ENCODE results near the gene JARID2. TPM values are rescaled to one million over a fixed set of nuclear protein-coding genes. Genes with fewer than 3 reads are reported as not detected.
A peak's percentile ranks its signal among the peaks of the same experiment; 100 is the strongest.

JARID2 gene
- total RNA-seq, 1 donor from 2014 or later, result 48.7 TPM

DNA sequence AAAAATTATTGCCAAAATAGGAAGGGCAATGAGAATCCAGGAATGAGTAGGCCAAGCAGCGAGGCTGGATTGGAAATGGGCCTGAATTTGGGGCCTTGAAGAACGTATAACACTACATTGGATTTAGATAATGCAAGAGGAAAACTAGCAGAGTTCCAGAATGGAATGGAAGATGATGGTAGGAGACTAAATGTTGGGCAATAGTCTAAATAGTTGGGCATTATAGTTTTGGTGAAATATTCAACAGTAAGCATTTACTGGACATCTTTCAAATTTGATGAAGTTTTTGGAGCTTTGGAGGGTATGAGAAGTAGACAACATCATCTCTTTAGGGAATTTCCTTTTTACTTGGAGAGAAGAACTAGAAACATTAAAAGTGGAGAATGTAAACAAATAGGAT, 3.4 kb upstream of the JARID2 start:
- H3K9me3 Mint-ChIP-seq, result no peaks in the 10 kb centered on the region
- H3K27me3 Mint-ChIP-seq, result no peaks in the 10 kb centered on the region
- H3K4me1 Mint-ChIP-seq, result peaks cover 10% of the 10 kb centered on the region
- H3K4me3 Mint-ChIP-seq, result no peak overlapping the region
- no peak overlapping the region for H3K27ac Mint-ChIP-seq
- intact Hi-C loops (cut with micrococcal nuclease), result loop anchor here (10.0 kb wide), 1 partner anchor 968 kb away; no protein-coding TSS in a partner anchor
- DNase-seq, result no peak
- peaks cover 13% of the 10 kb centered on the region for H3K36me3 Mint-ChIP-seq (ENCODE audit: low read depth)

DNA sequence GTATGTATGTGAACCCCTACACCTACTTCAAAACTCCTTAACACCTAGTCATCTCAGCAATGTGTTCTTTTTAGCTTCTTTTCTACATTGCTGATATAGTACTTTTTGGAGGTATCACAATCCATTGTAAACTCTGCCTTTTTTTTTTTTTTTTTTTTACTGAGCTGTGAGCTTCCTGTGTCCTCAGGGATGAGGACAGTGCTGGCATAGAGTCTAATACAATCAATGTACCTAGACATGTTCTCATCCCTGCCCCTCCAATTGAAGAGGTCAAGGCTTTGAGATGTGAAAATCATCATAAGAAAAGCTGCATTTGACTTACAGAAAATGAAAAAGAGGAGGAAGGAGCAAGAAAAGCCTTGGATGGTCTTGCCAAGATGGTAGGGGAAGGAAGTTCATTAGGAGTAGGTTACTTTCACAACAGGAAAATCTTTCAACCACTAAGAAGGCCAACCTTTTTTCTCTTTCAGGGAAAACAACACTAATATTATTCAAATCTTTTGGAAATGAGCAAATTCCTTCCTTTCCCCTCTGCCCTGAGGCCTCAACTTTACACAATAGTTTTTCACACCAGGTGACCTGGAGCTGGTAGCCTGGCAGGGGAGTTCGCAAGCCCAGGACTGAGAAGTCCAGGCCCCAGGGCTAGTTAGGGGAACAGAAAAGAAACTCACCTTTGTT, 2.8 kb upstream of the JARID2 start:
- intact Hi-C loops (cut with micrococcal nuclease), result loop anchor here (10.0 kb wide), 1 partner anchor 968 kb away; no protein-coding TSS in a partner anchor

DNA sequence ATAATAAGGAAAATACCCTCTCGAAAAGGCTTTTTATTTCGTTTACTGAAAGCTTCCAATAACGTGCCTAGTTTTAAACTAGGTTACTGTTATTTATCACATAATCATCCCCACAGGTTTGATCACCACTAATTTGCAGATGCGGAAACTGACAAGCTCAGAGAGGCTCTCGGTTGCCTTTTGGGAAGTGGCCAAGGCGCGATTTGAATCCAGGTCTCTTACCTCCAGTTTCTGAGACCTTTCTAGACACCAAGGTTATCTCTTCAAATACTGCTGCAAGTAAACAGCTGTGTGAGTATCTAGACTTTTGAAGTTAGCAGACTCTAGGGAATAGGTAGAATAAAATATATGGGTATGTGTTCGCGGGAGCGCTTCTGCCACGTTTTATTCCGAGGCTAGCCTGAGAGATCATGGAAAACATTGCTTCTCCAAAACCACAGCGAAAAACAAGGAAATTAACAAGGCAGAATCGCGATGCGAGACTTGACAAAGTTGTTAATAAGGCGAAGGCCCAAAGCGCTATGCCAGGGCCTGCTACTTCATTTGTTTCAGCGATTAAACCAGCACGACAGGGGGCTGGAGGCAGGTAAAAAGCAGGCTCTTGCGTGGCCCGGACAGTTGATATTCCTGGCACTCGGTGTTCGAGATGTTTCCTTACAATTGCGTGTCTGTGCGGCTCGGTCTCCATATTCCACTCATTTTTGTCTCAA, 1.8 kb upstream of the JARID2 start:
- Mint-ChIP-seq H3K27ac (peak overlapping the region; percentile 78), H3K4me3 (peak overlapping the region; percentile 78), H3K36me3 (ENCODE audit: low read depth) (peaks cover 20% of the 10 kb centered on the region), H3K27me3 (peaks cover 2% of the 10 kb centered on the region), H3K9me3 (no peaks in the 10 kb centered on the region), H3K4me1 (peaks cover 13% of the 10 kb centered on the region)
- intact Hi-C loops (cut with micrococcal nuclease), result loop anchor here (10.0 kb wide), 1 partner anchor 969 kb away; no protein-coding TSS in a partner anchor
- DNase-seq, result no peak

More for the DNA sequence above, 2.8 kb upstream of the JARID2 start:
- Mint-ChIP-seq H3K4me3 (peak overlapping the region; percentile 17), H3K9me3 (no peaks in the 10 kb centered on the region), H3K27ac (no peak overlapping the region), H3K36me3 (ENCODE audit: low read depth) (peaks cover 16% of the 10 kb centered on the region), H3K4me1 (peaks cover 12% of the 10 kb centered on the region), H3K27me3 (peaks cover 2% of the 10 kb centered on the region)
- no peak for DNase-seq

DNA sequence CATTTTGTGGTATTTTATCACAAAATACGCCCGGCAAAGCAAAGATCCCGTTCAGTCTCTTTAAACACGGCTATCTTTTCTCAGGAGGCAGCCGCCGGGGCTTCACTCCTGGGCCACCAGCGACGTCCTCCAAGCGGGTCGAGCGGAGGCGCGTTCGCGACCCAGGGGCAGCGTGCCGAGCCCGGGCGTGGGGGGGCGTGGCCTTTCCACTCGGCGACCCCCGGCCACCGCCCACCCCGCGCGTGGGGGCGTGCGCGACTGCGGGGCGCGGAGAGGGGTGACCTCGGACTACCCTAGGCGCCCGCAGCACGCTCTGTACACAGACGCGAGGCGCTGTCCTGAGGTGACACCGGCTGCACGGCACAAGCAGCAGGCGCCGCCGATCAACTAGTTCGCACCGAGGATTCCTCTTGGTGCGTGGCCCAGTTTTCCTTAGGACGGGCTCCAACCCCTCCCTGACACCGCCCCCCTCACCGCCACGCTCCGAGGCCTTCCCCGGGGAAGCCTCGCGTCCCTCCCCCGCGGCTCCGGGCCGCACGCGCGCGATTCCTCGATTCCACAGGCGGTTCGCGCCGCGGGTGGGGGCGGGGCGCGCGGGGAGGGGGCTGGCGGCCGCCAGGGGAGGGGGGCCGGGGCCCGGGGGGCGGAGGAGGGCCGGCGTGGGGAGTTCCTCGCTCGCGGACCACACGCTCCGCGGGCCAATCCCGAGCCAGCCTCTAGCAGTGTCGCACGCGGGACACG, 1.1 kb upstream of the JARID2 start:
- H3K4me1 Mint-ChIP-seq, result peaks cover 20% of the 10 kb centered on the region
- H3K36me3 Mint-ChIP-seq (ENCODE audit: low read depth), result peaks cover 24% of the 10 kb centered on the region
- peaks cover 2% of the 10 kb centered on the region for H3K27me3 Mint-ChIP-seq
- DNase-seq, result peak; percentile 88
- peak overlapping the region; percentile 95 for H3K27ac Mint-ChIP-seq
- no peaks in the 10 kb centered on the region for H3K9me3 Mint-ChIP-seq
- peak overlapping the region; percentile 99 for H3K4me3 Mint-ChIP-seq
- intact Hi-C loops (cut with micrococcal nuclease), result loop anchor here (1.0 to 10.0 kb wide), 13 partner anchors 112 to 1033 kb away; no protein-coding TSS in a partner anchor

DNA sequence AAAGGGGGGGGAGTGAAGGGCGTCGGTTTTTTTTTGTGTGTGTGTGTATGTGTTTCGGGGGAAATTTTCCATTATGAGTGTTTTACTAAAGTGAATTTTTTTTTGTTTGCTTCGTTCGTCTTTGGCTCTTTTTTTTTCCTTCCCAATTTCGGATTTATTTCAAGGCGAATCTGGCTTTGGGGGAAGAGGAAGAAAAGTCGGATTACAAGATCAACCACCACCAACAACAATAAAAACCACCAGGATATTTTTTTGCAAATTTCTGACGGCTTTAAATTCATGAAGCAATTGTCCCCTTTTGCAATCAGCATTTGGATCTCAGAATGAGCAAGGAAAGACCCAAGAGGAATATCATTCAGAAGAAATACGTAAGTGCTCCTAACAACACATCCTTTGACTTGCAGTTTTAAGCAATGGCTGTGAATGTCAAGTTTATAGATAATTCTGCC, 372 bp downstream of the JARID2 start:
- intact Hi-C loops (cut with micrococcal nuclease), result loop anchor here (5.0 to 10.0 kb wide), 9 partner anchors 114 to 971 kb away; no protein-coding TSS in a partner anchor

DNA sequence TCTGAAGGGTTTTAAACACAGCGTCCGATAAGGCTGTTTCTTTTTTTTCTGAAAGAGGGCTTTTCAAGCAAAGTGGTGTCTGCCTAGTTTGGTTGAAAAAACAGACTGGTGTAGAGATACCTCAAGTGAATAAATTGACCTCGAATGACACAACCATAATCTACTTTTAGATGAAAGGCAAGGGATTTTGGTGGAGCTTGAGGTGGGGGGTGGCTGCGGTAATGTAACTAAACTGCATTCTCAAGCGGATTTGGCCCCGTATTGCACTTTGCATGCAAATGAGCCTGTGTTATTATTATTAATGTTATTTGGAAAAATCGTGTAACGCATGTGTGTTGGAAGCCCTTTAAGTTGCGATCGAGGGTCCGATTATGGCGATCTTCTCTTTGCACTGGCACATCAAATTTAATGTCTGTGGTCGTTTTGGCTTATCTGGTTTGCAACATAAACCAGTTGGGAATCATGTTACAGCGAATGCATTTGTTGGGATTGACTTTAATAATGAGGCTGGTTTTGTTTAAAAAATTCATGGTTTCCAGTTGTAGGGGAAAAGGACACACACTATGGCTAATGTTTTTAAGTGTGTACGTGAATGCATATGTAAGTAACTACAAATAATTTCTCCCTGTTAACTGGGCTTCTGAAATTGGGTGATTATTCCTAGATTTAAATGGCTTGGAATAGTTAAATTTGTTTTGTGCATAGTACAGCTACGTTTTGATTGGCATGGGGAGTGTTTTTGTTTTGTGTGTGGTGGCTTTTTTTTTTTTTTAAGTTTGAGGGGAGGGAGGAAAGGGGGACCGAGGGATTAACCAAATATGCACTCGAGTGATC, 1.0 kb downstream of the JARID2 start:
- peaks cover 2% of the 10 kb centered on the region for H3K27me3 Mint-ChIP-seq
- H3K27ac Mint-ChIP-seq, result peak overlapping the region; percentile 95
- DNase-seq, result peak; percentile 77
- peak overlapping the region; percentile 99 for H3K4me3 Mint-ChIP-seq
- peaks cover 41% of the 10 kb centered on the region for H3K4me1 Mint-ChIP-seq
- intact Hi-C loops (cut with micrococcal nuclease), result loop anchor here (5.0 to 10.0 kb wide), 9 partner anchors 115 to 972 kb away; no protein-coding TSS in a partner anchor
- H3K9me3 Mint-ChIP-seq, result no peaks in the 10 kb centered on the region
- peaks cover 38% of the 10 kb centered on the region for H3K36me3 Mint-ChIP-seq (ENCODE audit: low read depth)

More for the DNA sequence above, 372 bp downstream of the JARID2 start:
- Mint-ChIP-seq H3K27ac (peak overlapping the region; percentile 95), H3K9me3 (no peaks in the 10 kb centered on the region), H3K4me3 (peak overlapping the region; percentile 99), H3K4me1 (peaks cover 34% of the 10 kb centered on the region), H3K27me3 (peaks cover 2% of the 10 kb centered on the region), H3K36me3 (ENCODE audit: low read depth) (peaks cover 34% of the 10 kb centered on the region)
- DNase-seq, result no peak

DNA sequence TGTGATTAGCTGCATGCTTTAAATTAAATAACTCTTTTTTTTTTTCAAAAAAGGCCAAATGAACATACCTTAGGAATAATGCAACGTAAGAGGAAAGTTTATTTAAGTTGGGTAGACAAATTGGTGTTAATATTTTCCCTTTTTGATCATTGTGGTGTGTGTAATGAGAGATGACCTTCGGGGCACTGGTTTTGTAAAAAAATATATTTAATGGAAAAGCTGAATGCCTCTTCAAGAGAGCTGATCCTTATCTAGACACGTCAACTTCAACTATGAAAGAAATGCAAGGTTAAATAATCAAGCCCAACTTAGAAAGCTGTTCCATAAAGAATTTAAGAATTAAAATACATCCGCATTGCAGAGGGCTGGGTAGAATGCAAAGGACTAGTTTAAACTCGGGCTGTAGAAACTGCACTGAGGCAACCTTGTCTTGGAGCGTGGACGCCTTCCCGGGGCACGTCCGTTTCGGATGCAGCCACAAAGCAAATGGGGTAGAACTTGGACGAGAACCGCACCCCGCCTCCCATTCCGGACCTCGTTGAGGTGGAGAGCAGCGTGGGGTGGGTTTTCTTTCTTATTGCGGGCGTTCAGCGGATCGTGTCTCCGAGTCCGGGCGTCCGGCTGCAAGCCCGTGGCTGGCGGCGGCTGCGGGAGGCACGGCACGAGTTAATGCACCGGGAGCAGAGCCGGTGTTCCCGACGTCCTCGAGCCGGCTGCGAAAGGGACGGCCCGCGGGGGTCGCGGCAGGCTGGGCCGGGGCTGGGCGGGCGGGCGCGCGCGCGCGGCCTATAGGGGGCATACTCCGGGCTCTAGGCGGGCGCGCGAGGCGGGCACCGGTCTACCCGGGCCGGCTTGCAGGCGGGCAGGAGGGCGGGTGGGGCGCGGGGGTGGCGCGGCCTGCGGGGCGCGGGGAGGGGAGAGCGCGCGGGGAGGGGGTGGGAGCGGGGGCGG, 1.9 kb downstream of the JARID2 start:
- peaks cover 50% of the 10 kb centered on the region for H3K4me1 Mint-ChIP-seq
- H3K36me3 Mint-ChIP-seq (ENCODE audit: low read depth), result peaks cover 43% of the 10 kb centered on the region
- peaks cover 2% of the 10 kb centered on the region for H3K27me3 Mint-ChIP-seq
- H3K9me3 Mint-ChIP-seq, result no peaks in the 10 kb centered on the region
- intact Hi-C loops (cut with micrococcal nuclease), result loop anchor here (2.0 to 10.0 kb wide), 14 partner anchors 63 to 1127 kb away; partner anchors contain the start of gene MYLIP
- H3K4me3 Mint-ChIP-seq, result peak overlapping the region; percentile 99
- H3K27ac Mint-ChIP-seq, result peak overlapping the region; percentile 95
- DNase-seq, result peak; percentile 85

DNA sequence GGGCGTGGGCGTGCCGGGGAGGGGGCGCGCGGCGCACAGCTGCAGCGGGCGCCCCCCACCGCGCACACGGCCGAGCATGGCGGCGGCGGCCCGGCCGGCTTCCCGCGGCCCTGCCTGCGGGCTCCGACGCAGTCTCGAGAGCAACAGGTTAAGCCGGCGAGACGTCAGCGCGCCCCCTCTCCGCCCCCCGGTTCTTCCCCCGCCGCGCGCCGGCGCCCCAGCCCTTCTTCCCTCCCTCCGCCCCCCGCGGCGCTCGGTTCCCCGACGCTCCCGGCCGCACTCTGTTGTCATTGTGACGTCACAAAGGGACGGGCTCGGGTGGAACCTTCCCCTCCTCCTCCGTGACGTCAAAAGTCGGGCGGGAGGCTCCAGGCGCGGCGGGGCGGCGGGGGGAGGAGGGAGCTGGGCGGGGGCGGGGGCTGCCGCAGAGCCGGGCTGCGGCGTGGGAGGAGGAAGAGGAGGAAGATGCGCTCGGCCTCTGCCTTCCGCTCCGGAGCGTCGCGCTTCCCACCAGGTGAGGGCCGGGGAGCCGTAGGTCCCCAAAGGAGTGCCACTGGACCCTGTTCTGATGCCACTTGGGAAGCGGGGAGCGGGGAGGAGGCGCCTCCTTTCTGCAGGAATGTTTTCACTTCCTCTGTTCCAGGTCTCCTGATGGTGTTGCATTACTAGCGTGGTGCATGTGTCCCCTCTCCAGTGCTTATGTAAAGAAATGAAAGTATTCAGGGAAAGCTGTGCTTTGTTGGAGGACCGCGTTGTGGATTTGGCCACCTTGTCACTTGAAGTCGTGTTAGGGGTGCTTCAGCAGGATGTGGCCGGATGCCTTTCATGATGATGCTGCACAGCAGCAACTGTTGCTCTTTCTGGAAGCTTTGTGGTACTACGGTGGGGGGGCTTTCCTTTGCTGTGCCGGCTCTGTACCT, 2.8 kb downstream of the JARID2 start:
- intact Hi-C loops (cut with micrococcal nuclease), result loop anchor here (2.0 to 10.0 kb wide), 14 partner anchors 64 to 1128 kb away; partner anchors contain the start of gene MYLIP

DNA sequence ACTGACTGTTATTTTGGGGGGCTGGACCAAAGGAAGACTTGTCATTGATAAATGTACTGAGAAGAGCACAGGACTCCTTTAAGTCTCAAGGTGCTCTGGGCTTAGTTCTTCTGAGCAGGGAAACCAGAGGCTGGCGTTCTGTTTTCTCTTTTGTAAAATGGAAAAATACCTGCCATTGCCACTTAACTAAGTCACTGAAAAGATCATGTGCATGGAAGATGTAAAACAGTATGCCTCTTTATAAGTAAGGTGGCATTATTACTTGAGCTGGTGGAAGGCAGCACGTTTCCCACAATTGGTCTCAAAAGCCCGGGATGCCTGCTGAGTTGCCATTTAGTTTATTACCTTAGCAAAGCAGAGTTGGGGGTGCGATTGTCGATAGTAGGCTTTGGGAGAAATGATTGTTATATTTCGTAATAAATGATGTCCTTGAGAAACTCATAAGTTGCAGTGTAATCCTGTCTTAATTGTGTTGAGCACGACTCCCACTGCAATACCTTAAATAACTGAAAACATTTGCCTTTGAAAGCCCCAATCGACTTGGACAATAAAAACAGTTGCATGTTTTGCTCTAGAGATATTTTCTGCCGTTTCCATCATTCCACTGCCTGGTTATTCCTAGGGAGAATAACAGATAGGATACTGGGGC, 3.6 kb downstream of the JARID2 start:
- Mint-ChIP-seq H3K4me1 (peaks cover 59% of the 10 kb centered on the region), H3K9me3 (no peaks in the 10 kb centered on the region), H3K4me3 (peak overlapping the region; percentile 87), H3K27ac (peak overlapping the region; percentile 98), H3K36me3 (ENCODE audit: low read depth) (peaks cover 58% of the 10 kb centered on the region), H3K27me3 (peaks cover 2% of the 10 kb centered on the region)
- DNase-seq, result no peak
- intact Hi-C loops (cut with micrococcal nuclease), result loop anchor here (2.0 to 10.0 kb wide), 14 partner anchors 65 to 1129 kb away; partner anchors contain the start of gene MYLIP

More for the DNA sequence above, 2.8 kb downstream of the JARID2 start:
- peak overlapping the region; percentile 98 for H3K27ac Mint-ChIP-seq
- peaks cover 2% of the 10 kb centered on the region for H3K27me3 Mint-ChIP-seq
- H3K9me3 Mint-ChIP-seq, result no peaks in the 10 kb centered on the region
- peaks cover 55% of the 10 kb centered on the region for H3K4me1 Mint-ChIP-seq
- peak overlapping the region; percentile 87 for H3K4me3 Mint-ChIP-seq
- H3K36me3 Mint-ChIP-seq (ENCODE audit: low read depth), result peaks cover 50% of the 10 kb centered on the region
- peak; percentile 99 for DNase-seq

DNA sequence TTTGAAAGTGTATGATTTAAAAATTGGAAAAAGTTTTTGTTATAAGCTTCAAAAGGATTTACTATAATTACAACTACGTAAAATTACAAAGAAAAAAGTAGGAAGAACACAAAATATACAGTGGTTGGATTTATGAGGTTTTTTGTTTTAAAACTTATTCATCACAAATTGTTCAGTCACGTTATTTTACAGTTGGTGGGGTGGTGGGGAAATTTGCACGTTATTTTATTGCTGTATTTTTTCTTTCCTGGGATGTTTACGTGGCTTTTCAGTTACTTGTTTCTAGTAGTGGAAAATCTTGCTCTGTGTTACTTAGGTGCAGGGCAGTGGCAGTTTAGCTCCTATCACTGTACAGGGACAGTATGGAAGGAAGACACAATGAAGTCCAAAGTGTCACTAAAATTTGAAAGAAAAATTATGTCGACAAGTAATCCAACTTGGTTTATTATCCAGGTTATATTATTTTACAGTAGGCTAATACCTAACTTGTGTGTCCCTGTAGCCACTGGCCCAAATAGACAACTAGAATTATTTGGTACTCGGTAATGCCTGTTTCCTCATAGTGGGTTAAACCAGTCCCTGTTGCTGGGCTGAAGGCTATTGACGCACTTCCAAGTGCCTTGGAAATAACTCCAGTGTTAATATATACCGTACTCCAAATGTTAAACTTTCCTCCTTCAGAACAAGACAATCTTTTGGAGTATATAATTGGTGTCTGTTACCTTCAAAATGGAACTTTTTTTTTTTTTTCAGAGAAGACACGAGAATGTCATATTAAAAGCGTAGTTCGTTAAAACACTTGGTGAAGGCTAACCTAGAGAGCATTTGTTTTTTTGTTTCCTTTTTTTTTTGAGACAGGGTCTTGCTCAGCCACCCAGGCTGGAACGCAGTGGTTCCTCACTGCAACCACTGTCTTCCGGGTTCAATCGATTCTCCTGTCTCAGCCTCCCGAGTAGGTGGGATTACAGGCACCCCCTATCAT, 4.6 kb downstream of the JARID2 start:
- intact Hi-C loops (cut with micrococcal nuclease), result no loop called here
- Mint-ChIP-seq H3K36me3 (ENCODE audit: low read depth) (peaks cover 66% of the 10 kb centered on the region), H3K27ac (peak overlapping the region; percentile 98), H3K27me3 (peaks cover 2% of the 10 kb centered on the region), H3K9me3 (no peaks in the 10 kb centered on the region), H3K4me3 (peak overlapping the region; percentile 87), H3K4me1 (peaks cover 68% of the 10 kb centered on the region)
- no peak for DNase-seq

All from activated CD4-positive, alpha-beta T cell treated with anti-CD3 and anti-CD28 coated beads, Interleukin-2, amount 10 ng/mL, durations not matched to agents 24 days and 14 days (primary cell).